ENCODE results near the gene LARGE1.
"Not testable (repeated sequence)": the region's sequence is repeated elsewhere in the genome, so short reads cannot be mapped to it uniquely, and the experiment has no call there.

LARGE1 gene

DNA sequence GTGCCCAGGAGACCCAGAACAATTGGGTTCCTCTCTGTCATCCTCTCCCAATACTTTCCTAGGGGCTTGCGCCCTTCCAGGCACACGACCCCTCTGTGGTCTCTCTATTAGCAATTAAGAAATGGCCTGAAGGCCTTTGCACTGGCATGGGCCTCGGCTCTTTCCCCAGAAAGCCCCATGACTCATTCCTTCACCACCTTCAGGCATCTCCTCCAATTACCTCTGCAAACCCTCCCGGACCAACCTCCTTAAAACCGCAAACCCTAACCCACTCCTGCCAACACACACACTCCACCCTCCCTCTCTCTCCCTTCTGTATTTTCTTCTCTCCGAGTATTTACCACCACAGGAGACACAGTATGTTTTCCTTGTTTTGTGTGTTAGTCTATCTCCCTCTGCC lies 36.7 kb downstream of the LARGE1 start:
- DNase-seq: no peak

DNA sequence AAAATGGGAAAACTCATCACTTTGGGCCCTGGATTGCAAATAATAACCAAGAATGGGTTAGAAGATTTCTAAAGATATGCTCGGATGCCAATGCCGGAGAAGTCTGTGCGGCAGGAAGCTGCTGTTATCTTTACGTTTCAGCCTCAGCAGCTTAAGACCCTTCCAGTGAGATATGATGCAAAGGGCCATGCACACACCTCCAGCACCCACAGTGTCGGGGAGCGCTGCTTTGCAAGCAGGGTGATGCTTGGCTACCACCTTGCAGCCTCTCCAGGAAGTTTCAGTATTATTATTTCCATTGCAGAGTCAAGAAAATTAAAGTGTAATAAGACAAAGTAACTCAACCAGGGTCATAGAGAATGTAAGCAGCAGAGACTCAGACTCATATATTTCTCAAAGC lies 37.3 kb downstream of the LARGE1 start:
- DNase-seq: no peak

DNA sequence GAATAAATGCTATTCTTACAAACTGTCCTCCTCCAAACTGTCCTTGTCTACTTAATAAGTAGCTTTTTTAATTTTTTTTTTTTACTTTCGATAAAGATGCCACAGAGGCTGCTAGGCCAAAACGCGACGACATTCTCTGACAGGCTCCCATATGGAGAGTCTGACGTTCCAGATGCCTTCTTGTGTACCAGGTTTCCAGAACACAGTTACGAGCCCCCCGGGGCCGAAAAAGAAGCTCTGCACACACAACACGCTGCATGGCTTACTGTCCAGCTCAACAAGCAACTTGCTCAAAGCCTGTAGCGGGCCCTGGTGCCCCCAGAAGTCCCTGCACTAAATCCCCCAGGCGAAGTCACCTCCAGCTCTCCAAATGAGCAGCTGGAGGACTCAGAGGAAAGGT lies 39.3 kb downstream of the LARGE1 start:
- DNase-seq: no peak

DNA sequence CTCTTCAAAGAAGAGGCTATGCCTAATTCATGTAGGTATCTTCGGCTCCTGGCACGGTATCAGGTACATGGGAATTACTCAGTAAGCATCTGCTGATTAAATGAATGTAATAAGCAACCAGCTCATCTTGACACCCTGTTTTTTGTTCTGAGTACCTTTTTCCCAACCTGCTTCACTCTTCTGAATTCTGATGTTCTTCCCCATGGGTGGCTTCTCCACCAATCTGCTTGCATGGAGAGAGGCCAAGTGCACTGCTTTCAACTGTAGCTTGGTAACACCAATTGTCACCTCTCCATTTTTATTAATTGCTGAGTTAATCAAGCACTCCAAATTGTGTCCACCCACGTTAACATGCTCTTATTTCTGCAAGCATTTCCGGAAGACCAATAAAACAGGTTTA lies 40.5 kb downstream of the LARGE1 start:
- no peak for DNase-seq

DNA sequence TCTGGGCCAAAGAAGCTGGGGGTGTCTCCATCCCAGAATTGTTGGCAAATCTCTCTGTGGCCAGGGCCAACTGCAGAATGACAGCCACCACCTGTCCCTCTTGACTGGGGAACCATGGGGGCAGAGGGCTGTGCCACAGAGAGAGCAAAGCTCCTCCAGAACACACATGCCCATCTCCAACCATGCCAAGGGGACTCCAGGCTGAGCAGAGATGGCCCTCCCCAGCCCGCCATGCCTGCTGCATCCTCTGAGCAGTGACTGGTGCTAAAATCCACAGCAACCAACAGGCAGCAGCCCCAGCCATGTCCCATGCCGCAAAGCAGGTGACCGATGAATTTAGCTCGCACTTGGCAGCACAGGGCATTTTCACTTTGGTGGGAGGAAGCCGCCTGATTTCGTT lies 45.0 kb downstream of the LARGE1 start:
- DNase-seq: no peak

DNA sequence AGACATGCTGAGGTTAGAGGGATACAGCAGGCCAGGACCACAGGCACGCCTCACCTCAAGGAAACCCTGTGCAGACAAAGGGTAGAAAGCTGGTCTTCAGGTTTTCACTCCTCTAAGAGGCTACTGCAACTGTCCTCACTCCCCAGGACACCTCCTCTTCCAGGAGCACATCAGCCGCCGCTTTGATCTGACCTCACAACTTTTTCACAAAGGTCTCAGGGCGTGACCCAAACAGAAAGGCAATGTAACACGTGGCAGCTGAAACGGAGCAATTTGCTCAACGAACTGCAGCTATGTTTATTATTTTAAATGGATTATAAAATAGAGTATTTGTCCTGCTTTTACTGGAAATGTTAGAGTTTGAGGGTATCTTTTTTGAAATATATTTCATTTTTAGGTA lies 46.1 kb downstream of the LARGE1 start:
- no peak for DNase-seq

DNA sequence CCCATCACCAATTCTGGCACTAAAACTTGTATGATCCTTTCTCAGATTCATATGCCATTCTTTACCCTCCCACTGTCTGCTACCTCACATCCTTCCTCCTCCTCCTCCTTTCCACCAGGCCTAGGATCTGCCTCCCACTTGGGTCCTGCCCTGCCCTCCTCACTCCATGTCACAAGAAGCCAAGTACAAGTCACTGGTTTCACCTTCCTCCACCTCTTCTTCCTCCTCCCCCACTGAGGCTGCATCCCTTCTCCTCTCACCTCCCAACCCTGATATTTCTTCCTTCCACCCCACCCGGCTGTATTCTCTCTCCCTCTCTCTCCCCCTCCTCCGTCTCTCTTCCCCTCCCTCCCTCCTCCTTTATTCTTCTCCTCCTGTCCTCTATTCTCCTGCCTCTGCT lies 46.6 kb downstream of the LARGE1 start:
- no peak for DNase-seq

DNA sequence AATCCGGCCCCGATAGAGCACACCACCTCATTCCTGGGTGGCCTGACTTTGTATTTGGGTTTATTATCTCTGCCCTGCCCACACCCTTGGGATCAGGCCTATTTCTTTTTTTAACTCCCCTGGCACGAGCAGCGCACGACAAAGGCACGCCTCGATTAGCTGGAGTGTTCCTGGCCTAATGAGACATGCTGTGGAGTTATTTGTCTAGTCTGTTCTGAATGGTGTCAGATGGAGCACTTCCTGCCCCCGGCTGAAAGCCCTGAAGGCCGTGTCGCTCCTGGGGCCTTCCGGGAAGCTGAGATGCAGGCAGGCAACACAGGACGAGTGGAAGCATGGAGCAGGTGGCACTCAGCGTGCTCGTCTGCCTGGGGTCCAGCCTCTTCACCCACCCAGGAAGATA lies 47.1 kb downstream of the LARGE1 start:
- no peak for DNase-seq

DNA sequence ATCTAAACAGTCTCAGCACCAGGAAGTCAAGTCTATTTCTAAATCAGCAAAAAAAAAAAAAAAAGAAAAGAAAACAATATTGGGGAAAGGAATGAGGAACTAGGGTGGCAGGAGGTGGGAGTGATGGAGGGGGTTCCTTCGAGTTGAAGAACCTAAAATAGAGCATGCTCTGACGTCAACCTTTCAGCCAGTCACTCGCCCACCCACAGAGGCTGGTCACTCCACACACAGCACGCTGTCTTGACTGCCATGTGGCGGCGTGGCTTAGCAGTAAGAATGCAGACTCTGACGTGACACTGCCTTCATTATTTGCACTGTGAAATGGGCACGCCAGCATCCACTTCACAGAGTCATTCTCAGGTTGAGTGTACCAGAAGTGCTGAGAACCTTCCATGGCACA lies 48.3 kb downstream of the LARGE1 start:
- no peak for DNase-seq

DNA sequence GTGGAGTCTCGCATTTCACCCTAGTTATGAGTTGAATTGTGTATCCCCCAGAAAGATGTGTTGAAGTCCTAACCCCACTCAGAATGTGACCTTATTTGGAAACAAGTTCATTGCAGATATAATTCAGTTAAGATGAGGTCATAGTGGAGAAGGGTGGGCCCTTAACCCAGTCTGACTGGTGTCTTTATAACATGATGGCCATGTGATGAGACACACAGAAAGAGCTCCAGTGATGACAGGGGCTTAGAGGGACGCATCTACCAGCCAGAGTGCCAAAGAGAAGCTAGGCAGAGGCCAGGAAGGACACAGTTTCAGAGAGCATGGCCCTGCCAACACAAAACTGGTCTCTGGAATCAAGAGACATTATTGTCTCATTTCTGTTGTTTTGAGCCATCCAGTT lies 50.3 kb downstream of the LARGE1 start:
- no peak for DNase-seq

DNA sequence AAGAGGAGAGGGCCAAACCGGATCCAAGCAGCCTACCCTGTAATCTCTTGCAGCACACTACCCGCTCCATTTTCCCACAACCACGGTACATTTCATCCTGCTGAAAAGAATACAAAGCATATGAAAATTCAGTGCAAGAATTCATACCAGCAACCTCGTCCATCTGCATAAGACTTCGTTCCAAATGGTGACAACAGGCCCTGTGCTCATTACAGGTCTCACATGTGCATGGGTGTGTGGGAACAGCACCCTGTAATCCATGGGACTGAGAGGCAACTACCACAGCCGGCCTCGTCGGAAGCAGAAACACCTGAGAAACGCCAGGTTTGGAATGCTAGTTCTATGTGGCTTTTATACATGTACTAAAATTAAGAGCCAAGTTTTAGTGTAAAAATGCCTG lies 52.3 kb downstream of the LARGE1 start:
- no peak for DNase-seq

DNA sequence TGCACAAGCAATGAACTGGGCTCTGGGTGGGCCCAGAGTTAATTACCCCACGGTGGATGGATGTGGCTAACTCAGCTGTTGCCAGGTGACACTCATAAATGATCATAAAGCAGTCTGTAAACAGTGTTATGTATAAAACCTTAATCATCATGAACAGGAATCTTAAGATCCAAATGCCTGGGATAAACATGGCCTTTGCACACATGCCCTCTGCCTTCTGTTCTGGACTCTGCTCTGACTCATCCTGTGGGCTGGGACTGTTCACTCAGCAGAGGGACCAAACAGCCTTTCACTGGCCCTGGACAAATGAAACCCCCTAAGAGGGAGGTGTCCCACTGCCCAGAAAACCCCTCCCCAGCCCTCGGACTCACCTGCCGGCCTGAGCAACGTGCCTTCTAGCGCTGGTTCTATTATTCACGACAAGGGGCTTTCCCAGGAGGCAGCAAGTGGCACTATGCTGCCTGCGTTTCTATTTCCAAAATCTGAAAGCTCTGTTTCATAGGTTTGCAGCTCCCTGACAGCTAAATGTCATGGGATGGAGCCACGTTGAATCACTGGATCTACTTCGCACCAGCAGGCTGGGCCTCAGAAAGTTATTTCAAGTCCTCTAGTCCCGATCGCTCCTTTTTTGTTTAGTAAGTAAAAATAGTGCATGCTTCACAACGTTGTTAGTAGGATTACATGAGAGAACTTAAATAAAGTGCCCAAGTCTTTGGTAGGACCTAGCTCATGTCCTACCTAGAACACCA lies 53.0 kb downstream of the LARGE1 start:
- no peak for DNase-seq

DNA sequence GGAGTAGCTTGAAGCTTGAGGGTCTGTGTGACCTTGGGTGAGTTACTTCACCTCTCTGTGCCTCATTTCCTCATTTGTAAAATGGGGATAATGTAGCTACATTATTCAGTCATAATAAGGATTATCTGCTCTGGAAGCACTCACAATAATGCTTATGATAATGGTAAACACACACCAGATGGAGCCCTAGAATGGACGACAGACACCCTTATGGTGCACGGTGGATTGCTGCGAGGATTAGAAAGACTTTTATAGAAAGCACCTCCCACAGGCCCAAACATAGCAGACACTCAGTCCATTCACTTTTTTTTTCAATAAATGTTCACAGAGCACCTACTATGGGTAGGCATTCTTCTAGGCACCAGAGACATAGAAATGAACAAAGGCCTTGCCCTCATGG lies 53.8 kb downstream of the LARGE1 start:
- no peak for DNase-seq

DNA sequence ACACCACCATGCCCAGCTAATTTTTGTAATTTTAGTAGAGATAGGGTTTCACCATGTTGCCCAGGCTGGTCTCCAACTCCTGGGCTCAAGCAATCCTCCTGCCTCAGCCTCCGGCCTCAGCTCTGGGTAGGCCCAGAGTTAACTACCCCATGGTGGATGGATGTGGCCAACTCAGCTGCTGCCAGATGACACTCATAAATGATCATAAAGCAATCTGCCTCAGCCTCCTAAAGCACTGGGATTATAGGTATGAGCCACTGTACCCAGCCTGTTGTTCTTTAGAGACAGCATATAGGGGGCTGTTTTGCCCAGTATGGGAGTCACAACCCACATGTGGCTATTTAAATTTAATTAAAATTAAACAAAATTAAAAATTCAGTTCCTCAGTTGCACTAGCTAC lies 54.3 kb downstream of the LARGE1 start:
- no peak for DNase-seq

DNA sequence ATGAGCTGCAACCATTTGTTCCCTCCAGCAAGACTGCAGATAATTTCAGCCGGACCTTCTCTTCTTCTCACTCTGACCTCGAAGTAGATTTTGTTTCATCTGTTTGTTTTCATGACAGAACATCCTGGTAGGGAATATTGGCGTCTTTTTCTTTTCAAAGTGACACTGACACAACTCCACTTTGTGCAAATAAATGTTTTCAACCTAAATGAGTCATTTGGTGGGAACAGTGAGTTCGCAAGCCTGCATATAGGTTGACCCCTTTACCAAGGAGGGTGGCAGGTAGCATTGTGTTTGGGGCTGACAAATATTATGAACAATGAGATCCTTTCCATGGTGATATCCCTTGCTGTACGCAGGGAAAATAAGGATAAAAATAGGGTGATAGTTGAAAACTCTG lies 55.0 kb downstream of the LARGE1 start:
- DNase-seq: no peak

DNA sequence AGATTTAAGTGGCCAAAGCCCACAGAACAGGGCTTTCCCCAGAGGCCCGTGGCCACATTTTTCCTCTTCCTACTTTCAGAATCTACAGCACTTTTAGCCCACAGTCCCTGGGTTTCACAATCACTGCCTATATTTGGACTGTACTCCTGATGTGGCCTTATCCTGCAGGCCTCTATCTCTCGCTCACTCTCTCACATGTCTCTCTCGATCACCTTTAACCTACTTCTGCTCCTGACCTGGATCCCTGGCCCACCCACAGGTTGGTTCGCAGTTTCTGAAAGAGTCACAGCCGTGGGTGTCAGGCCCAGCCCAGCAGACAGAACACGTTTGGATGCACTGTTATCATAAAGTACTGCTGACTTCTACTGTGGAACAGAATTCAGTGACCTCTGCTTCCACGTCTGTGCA lies 55.5 kb downstream of the LARGE1 start:
- DNase-seq: no peak

DNA sequence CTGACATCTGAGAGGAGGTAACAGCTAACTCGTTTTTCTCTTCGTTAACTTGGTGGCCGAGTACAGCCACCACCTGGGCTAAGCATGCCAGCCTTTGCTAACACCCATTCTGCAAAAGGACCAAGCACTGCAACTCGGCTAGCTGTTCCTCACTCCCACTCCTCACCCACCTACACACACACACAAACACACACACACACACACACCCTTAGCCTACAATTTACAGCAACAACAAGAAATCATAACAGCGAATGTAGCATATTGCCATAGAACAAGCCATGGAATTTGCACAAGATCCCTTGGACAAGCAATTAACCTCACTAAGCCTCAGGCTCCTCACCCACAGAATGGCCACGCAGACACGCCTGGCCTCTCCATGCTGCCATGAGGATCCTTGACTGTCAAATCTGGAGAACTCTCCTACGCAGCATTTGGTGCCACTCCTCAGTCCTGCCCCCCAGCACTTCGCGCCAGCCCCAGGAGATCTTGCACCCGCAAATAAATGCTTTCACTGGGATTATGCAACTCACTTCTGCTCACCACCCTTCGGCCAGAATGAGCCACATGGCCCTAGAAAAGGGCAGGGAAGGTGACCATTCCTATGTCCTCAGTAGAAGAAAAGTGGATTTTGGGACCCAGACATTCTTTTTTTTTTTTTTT lies 58.9 kb downstream of the LARGE1 start:
- DNase-seq: no peak

DNA sequence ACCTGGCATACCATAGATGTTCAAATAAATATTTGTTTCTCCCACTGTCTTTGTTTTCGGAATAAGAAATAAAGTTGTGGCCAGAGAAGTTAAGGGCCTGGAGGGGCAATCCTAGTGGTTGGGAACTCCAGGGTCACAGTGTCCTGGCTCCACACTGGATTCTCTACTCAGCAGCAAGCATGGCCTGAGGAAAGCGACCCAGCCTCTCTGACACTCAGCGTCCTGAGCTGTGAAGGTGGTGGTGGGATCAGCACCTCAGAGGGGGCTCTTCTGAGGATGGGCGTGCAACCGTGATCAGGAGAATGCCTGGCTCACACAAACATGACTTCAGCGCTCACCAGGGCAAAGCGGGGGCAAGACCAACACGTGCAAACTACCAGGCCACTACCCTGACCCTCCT lies 59.9 kb downstream of the LARGE1 start:
- no peak for DNase-seq

DNA sequence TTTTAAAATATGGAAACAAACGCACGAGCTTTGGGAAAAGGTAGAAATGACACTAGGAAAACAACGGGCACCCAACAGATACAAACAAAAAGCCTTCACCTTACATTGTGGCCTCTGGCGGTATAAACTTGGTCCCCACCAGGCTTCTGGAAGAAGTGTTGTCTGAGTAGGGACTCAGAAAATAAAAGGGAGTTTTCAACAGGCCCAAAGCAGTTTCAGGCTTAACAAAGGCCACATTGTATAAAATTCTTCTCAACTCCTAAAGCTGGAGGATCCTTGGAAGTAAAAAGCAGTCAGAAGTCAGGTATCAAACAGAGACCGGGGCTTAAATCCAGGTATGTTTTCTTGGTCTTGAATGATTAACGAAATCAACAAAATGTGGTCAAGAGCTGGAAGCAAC lies 61.0 kb downstream of the LARGE1 start:
- DNase-seq: no peak

DNA sequence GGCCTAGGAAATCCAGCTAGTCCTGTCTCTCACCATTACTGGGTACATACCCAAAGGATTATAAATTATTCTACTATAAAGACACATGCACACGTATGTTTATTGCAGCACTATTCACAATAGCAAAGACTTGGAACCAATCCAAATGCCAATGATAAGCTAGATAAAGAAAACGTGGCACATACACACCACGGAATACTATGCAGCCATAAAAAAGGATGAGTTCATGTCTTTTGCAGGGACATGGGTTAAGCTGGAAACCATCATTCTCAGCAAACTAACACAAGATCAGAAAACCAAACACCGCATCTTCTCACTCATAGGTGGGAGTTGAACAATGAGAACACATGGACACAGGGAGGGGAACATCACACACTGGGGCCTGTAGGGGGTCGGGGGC lies 61.6 kb downstream of the LARGE1 start:
- not testable (repeated sequence) for DNase-seq

DNA sequence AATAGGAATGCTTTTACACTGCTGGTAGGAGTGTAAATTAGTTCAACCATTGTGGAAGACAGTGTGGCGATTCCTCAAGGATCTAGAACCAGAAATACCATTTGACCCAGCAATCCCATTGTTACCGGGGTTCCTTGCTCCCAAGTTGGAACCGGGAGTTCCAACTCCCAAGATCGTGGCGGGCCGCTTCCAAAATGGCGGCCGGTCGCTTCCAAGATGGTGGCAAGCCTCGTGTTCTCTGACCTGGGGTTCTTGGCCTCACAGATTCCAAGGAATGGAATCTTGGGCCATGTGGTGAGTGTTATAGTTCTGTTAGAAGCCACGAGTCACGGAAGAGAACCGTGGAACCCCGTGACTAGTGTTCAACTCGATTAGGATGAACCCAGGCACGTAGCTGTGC lies 62.5 kb downstream of the LARGE1 start:
- not testable (repeated sequence) for DNase-seq

DNA sequence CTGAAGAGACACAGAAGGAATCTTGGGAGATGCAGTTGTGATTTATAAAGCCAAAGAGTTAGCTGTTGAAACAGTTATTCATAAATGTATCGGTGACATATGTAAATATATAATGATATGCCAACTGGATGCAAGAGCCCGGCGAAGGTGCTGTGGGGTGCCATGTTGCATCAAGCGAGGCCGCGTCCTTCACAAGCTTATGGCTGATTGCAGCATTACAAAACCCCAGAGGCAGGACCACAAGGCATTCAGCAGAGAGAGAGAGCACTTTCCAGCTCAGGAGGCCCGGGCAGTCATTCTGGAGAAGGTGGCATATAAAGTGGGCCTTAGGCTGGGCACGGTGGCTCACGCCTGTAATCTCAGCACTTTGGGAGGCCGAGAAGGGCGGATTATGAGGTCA lies 65.6 kb downstream of the LARGE1 start:
- no peak for DNase-seq

DNA sequence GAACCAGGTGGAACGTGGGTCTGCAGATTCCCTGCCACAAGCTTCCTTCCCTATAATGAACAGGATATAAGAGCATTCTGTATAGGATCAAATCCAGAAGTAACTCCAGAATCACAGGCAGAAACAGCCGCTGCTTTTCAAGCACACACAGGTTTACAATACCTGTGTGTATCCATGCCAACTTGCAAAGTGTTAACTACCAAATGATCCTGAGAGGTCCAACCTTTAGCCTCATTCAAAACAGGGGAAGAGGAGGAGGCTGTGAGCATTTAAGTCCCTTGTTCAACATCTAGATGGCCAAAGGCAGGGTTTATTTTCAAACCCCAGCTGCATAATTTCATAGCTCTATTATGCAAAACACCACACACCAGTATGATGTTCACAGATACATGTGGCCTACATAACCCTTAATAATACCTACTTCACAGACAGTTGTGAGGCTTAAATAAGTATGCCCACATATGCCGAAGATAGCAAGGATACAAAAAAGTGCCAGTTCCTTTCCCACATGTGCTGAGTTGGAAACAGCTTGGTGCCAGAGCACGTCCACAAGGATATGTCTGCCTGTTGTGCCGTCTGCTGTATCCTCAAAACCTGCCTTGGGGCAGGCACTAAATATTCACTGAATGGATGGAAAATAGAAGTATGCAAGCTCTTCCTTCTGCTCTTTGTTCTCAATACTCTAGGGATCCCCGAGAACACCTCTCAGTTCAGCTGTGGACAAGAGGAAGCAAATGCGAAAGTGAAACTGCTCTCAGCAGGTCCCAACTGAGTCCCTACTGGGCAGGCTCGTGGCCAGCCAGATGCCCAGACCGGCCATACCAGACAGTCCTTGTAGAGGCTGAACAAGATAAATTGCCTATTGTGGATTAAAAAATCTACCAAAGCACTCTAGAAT lies 66.8 kb downstream of the LARGE1 start:
- DNase-seq: peak; percentile 8

DNA sequence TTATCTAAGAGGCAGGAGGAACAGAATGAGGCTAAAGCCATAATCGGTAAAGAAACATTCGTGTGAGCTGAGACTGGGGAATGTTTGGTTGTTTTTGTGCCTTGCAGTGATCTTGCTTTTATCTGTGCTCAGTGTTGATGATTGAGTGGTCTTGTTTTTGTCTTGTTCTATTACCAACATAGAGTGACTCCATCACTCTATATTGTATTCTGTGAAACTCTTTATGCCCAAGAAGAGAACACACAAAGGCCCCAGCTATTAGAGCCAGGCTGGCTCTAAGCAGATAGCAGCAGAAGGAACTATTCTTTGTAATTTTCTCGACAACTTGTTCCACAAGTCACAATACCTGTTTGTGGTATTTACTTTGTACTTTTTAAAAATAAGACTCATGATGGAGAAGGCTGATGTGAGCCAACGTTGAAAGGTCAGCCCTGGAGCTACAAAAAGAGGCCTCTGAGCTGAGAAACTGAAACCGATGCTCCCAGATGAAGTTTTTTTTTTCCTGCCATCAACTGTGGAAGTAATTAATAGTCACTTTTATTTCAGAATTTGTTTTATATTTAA lies 68.4 kb downstream of the LARGE1 start:
- DNase-seq: no peak

Measured in CD4-positive, alpha-beta T cell treated with Interleukin-12 subunit alpha and Interleukin-12 subunit beta, for 1 hour (primary cell).